Thymus (tissue), 11 donors: ENCODE results near the gene BDP1. TPM values are rescaled to one million over a fixed set of nuclear protein-coding genes. Genes with fewer than 3 reads are reported as not detected.

ENCODE experiments used
- DNase-seq, 9 donors: peaks; one replicate each; pipeline ENCODE4 v3.0.0-alpha.2; 2013; ENCODE audit warnings: low spot score in 9 of 9, low read depth in 6 of 9, missing footprints in 1 of 9
- H3K27ac ChIP-seq, 2 donors: one replicate each; pipeline ENCODE4 v1.5.1; 2013; ENCODE audit warnings: control low read depth in 1 of 2, low read depth in 1 of 2, low read length in 1 of 2, mild to moderate bottlenecking in 1 of 2, moderate library complexity in 1 of 2
- H3K27me3 ChIP-seq, 2 donors: one replicate each; pipeline ENCODE4 v1.5.1; 2013; ENCODE audit warnings: low read length in 1 of 2; ENCODE audit not compliant: control insufficient read depth in 2 of 2, insufficient read depth in 1 of 2
- H3K36me3 ChIP-seq, 2 donors: one replicate each; pipeline ENCODE4 v1.5.1; 2013; ENCODE audit warnings: low read length in 1 of 2, mild to moderate bottlenecking in 1 of 2, moderate library complexity in 1 of 2; ENCODE audit not compliant: control insufficient read depth in 2 of 2, insufficient read depth in 2 of 2
- H3K4me1 ChIP-seq, 2 donors: one replicate each; pipeline ENCODE4 v1.5.1; 2013; ENCODE audit warnings: low read length in 2 of 2; ENCODE audit not compliant: control insufficient read depth in 2 of 2, insufficient read depth in 2 of 2
- H3K4me3 ChIP-seq, 2 donors: one replicate each; pipeline ENCODE4 v1.5.1; 2013; ENCODE audit warnings: low read length in 2 of 2, control low read depth in 1 of 2, mild to moderate bottlenecking in 1 of 2
- H3K9me3 ChIP-seq, 2 donors: one replicate each; pipeline ENCODE4 v1.5.1; 2013; ENCODE audit warnings: low read length in 1 of 2, mild to moderate bottlenecking in 1 of 2; ENCODE audit not compliant: control insufficient read depth in 2 of 2, insufficient read depth in 1 of 2
- whole genome bisulfite sequencing: extraction: QIAGEN DNeasy Blood & Tissue Kit; methylation state at CpG from one replicate; pipeline ENCODE4 v1.1.7; 2013; 5-methylcytosine and 5-hydroxymethylcytosine counted together
- polyA plus RNA-seq: library from polyadenylated mRNA; stranded (reverse); fragments of 200-250 nt; gene quantifications from one replicate; pipeline ENCODE4 v1.2.3, GENCODE V29; 2013
- total RNA-seq: library from RNA; stranded (reverse); fragments of 120-200 nt; gene quantifications from one replicate; pipeline ENCODE4 v1.2.4, GENCODE V29; 2013
- donor health status: healthy.

The BDP1 gene
- total and polyA plus RNA-seq, 2 donors: 17.1 to 22.7 TPM

DNA sequence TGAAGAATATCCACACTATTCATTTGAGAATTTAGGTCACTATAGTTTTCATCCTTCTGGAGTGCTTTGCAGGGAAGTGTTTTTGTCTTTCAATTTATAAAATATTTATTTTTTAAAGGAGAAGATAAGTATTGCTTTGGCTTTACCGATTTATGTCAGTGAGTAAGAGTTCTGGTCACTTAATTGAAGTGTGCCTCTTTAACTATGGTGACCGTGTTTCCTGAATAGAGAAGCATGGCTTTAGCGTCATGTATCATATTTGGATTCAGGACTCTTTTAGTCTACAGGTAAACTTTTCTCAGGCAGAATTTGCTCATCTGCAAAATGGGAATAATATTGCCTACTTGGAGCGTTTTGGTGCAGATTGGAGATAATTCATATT is 902 bp downstream of the BDP1 start:
- WGBS: 6% methylated on average over 4 of the region's 4 CpGs
- DNase-seq: no peak
- Histone ChIP-seq H3K9me3 (no peaks in the 10 kb centered on the region), H3K27ac (peak overlapping the region in 1 of 2 donors; percentile 91), H3K4me1 (peaks cover 0 to 4% of the 10 kb centered on the region in 2 donors), H3K4me3 (peak overlapping the region; percentile 63 to 72), H3K27me3 (peaks cover 0 to 7% of the 10 kb centered on the region in 2 donors), H3K36me3 (peaks cover 8 to 21% of the 10 kb centered on the region in 2 donors)

DNA sequence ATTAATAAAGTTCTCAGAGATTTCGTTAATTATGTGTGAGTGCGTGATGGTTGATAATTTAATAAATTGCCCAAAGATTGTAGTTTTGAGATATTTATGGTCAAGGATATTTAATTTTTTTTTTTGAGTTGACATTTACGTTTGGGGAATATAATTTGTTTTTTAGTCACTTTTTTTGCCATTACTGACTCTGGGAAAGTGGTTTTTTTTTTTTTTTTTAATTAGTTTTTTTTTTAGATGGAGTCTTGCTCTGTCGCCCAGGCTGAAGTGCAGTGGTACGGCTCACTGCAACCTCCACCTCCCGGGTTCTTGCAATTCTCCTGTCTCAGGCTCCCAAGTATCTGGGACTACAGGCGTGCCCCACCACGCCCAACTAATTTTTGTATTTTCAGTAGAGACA is 1.7 kb downstream of the BDP1 start:
- no peaks in the 10 kb centered on the region for H3K9me3 ChIP-seq
- WGBS: 97% methylated on average over 8 of the region's 8 CpGs
- peaks cover 0 to 4% of the 10 kb centered on the region in 2 donors for H3K4me1 ChIP-seq
- no peak overlapping the region for H3K27ac ChIP-seq
- no peak overlapping the region for H3K4me3 ChIP-seq
- peaks cover 0 to 4% of the 10 kb centered on the region in 2 donors for H3K27me3 ChIP-seq
- no peak for DNase-seq
- peaks cover 10 to 24% of the 10 kb centered on the region in 2 donors for H3K36me3 ChIP-seq

DNA sequence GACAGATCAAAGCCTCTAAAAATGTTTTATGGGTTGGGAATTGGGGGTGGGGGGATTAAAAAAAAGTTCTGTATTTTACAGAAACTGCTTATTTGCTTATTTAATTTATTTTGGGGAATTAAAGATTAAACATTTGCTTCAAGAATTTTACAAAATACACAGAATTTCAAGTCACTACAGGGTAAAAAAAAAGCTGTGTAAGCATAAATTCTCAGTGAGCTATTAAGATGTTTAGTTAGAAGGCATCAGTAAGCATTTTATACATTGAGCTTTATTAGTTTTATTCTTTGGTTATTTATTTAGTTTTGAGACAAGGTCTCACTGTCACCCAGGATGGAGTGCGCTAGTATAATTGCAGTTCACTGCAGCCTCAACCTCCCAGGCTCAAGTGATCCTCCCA is 5.2 kb downstream of the BDP1 start:
- no peak for DNase-seq

DNA sequence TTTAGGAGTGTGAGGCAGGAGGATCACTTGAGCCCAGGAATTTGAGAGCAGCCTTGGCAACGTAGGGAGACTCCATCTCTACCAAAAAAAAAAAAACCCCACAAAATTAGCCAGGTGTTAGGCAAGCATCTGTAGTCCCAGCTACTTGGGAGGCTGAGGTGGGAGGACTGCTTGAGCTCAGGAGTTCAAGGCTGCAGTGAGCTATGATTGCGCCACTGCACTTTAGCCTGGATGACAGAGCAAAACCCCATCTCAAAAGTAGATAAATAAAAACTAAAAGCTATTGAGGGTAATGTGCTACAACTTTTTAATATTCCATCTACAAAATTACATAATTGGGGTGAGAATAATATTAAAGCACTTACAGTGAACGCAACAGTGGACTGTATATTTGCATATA is 5.9 kb downstream of the BDP1 start:
- H3K27ac ChIP-seq: no peak overlapping the region
- 98% methylated on average over 3 of the region's 3 CpGs for WGBS

More for the DNA sequence above, 5.2 kb downstream of the BDP1 start:
- Histone ChIP-seq H3K27me3 (no peaks in the 10 kb centered on the region), H3K27ac (no peak overlapping the region), H3K4me3 (no peak overlapping the region), H3K4me1 (peaks cover 0 to 4% of the 10 kb centered on the region in 2 donors), H3K9me3 (no peaks in the 10 kb centered on the region), H3K36me3 (peaks cover 42 to 55% of the 10 kb centered on the region in 2 donors)
- WGBS: 100% methylated on average over 1 of the region's 1 CpG

DNA sequence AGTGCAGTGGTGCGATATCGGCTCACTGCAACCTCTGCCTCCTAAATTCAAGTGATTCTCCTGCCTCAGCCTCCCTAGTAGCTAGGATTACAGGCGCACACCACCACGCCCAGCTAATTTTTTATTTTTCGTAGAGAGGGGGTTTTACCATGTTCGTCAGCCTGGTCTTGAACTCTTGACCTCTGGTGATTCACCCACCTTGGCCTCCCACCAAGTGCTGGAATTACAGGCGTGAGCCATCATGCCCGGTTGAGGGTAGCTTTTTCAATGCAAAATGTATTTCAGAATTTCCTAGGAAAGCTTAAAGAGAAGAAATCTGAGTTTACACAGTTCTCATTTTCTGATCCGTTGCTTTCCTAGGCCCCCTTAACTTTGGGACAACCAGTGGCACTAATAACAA is 15.7 kb downstream of the BDP1 start:
- no peak for DNase-seq

More for the DNA sequence above, 5.9 kb downstream of the BDP1 start:
- peaks cover 42 to 60% of the 10 kb centered on the region in 2 donors for H3K36me3 ChIP-seq
- DNase-seq: no peak
- H3K4me1 ChIP-seq: peaks cover 0 to 4% of the 10 kb centered on the region in 2 donors
- no peaks in the 10 kb centered on the region for H3K27me3 ChIP-seq
- no peaks in the 10 kb centered on the region for H3K9me3 ChIP-seq
- H3K4me3 ChIP-seq: no peak overlapping the region

DNA sequence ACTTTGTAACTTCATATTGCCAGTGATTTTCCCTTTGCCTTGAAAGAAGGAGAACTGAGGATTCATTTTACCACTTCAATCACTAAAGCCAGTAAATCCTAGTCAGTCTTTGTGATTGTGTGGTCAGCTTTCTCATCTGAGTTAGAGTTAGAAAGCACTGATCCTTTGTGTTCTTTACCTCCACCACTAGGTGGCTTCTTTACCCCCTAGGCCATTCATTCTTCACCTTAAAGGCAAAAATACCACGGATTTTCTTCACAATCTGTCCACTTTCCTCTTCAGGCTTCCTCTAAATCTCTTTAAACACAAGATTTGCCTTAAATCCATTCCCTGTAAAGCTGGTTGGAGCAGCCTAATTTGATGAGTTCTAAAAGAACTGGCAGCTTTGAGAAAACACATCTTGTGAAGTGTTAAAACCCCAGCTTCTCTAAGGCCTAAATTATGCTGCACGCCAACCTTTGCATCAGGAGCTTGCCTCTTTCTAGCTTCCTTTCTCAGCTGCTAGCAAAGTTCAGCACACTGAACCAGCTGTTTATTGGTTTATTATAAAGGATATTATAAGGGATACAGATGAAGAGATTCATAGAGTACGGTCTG is 20.4 kb downstream of the BDP1 start:
- 73% methylated on average over 3 of the region's 3 CpGs for WGBS

More for the DNA sequence above, 15.7 kb downstream of the BDP1 start:
- H3K27me3 ChIP-seq: no peaks in the 10 kb centered on the region
- H3K36me3 ChIP-seq: peaks cover 10 to 52% of the 10 kb centered on the region in 2 donors
- 97% methylated on average over 9 of the region's 9 CpGs for WGBS
- no peak overlapping the region for H3K27ac ChIP-seq
- H3K4me3 ChIP-seq: no peak overlapping the region
- H3K9me3 ChIP-seq: no peaks in the 10 kb centered on the region
- no peaks in the 10 kb centered on the region for H3K4me1 ChIP-seq

DNA sequence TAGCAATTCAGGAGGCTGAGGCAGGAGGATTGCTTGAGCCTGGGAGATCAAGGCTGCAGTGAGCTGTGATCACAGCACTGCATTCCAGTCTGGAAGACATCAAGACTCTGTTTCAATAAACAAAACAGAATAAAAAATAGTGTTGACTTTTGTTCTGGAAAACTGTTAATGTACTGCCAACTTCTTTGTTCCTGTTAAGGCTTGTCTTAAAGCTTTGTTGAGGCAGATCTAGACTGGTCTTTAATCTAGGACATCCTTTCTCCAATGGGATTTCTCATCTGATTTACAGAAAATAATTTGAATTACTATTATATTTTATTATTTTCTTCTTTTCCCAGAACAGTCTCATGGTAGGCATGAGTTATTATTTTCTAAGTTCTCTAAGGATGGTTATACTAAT is 26.0 kb downstream of the BDP1 start:
- Histone ChIP-seq H3K4me1 (no peaks in the 10 kb centered on the region), H3K36me3 (peaks cover 15 to 44% of the 10 kb centered on the region in 2 donors), H3K27ac (no peak overlapping the region), H3K9me3 (no peaks in the 10 kb centered on the region), H3K27me3 (no peaks in the 10 kb centered on the region), H3K4me3 (no peak overlapping the region)
- no peak for DNase-seq

More for the DNA sequence above, 20.4 kb downstream of the BDP1 start:
- peak in 2 of 9 donors; percentile 0 to 14 for DNase-seq
- no peak overlapping the region for H3K27ac ChIP-seq
- no peak overlapping the region for H3K4me3 ChIP-seq
- H3K9me3 ChIP-seq: no peaks in the 10 kb centered on the region
- H3K36me3 ChIP-seq: peaks cover 18 to 39% of the 10 kb centered on the region in 2 donors
- H3K4me1 ChIP-seq: no peaks in the 10 kb centered on the region
- no peaks in the 10 kb centered on the region for H3K27me3 ChIP-seq

DNA sequence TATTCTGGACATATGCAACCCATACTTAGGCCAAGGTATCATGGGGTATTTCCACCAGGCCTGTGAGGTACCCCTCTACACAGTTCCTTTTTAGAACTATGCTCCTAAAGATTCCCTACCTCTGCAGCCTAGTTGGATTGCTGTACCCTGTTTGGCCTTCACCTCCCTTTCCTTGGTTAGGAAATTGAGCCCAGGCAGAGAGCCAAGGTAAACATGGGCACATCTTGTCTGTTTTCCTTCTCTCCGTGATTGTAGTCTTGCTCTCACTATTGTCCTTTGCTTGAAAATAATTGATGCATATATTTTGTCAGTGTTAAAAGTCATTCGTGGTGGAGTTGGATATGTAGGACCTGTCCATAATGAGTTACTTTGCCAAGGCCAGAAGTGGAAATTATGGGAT is 26.7 kb downstream of the BDP1 start:
- Histone ChIP-seq H3K4me1 (no peaks in the 10 kb centered on the region), H3K36me3 (peaks cover 12 to 46% of the 10 kb centered on the region in 2 donors), H3K27me3 (no peaks in the 10 kb centered on the region), H3K4me3 (no peak overlapping the region), H3K9me3 (no peaks in the 10 kb centered on the region), H3K27ac (no peak overlapping the region)
- 95% methylated on average over 2 of the region's 2 CpGs for WGBS
- DNase-seq: no peak

DNA sequence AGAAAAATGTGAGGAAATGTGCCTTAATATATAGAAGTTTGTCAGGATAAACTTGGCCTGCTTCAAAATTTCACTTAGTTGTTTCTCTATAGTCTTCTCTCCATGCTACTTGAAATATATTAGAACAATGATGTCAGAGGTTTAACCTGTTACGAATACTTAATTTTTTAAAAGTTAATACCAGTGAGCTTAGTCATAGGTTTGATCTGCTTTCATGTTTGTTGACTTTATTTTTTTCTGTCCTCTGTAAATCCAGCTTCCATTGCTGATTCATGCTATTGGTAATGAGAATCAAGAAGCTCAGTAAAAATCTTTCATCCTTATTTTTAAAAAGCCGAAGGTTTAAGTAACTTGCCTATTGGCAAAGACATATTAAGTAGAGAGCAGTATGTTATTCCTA is 27.9 kb downstream of the BDP1 start:
- DNase-seq: no peak
- Histone ChIP-seq H3K4me3 (no peak overlapping the region), H3K4me1 (no peaks in the 10 kb centered on the region), H3K27me3 (no peaks in the 10 kb centered on the region), H3K36me3 (peaks cover 13 to 54% of the 10 kb centered on the region in 2 donors), H3K9me3 (no peaks in the 10 kb centered on the region), H3K27ac (no peak overlapping the region)
- 98% methylated on average over 2 of the region's 2 CpGs for WGBS
